Islet precursor cell (in vitro differentiated cells): ENCODE data around the gene MED25.
A peak's percentile ranks its signal among the peaks of the same experiment; 100 is the strongest.

Source experiments
- DNase-seq: peaks from one replicate; pipeline ENCODE4 v3.0.0-alpha.2; 2018

MED25 gene

DNA sequence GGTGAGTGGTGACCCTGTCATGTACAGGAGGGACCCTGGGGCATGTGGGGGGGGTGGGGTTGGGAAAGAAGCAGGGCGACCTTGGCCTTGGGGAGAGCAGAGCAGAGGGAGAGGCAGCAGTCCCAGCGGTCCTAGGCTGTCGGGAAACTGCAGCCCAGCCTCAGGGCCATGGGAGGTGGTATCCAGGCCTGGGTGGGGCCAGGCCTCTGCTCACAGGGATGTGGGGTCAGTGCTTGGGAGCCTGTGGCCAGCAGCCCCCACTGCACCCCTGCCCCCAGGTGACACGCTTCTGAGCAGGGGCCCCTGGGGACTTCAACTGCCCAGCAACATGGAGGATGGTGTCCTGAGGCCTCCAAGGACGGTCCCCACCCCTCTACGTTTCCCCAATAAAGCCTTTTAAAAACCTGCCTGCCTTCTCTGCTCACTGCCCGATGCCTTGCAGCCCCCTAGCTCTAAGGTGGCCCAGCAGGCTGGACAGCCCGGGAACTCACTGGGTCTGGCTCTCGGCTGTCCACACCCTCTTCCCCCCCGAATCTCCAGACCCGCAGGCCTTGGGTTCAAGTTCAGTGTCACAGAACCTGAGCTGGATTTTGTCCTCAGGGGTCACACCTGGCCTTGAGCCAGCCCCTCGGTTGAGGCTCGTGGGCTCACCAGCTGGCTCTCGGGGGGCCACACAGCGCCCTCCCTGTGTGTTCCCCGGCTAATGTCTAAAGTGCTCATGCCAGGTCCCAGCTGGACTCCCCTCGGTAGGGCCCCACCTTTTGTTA lies 42.4 kb downstream of the MED25 start:
- no peak for DNase-seq

DNA sequence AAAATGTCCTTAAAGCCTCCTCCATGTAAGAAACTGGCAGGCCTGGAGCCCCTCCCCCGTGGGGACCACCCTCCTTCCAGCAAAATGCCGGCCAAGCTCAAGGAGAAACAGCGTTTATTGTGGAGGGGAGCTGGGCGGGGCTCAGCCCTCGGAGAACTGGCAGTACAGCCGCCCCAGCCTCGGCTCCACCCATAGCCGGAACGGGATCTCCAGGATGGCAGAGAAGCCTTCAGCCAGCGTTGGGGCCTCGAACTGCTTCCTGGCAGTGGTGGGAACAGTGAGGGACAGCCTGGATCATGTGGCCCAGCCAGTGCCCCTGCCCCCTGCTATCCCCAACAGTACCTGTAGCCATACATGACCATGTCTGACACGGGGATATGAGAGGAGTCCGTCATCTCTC lies 43.0 kb downstream of the MED25 start:
- peak; percentile 73 for DNase-seq

DNA sequence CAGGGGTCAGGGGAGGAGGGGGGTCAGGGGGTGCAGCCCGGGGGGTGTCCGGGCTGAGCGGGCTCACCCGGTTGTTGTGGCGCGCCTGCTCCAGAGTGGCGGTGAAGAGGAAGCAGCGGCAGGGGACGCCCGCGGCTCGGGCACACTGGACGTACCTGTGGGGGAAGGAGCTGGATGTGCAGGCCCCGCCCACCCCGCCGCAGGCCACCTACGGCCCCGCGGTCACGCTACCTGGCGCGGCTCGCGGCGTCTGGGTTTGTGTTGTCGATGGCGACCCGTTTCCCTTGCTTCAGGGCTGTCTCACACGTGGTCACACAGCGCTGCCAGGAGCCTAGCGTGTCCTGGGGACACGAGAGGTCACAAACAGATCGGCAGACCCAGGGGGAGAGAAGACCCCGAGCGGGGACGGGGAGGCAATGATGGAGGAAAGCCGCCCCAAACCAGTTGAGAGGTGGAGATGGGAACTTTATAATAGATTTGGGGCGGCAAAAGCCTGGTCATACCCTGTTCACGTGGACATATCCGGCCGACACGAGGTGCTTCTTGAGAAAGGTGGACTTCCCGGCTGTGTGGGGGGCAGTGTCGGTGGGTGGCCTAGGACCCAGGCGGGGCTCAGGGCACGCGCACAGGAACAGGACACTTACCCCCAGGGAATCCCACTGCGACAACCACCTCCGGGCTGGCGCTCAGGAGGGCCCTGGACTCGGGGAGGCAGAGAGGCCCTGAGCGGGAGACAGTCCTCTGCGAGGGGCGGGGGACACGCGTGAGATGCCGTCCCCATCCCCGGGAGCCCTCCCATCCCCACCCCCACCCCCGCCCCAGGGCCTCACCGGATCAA lies 43.7 kb downstream of the MED25 start:
- no peak for DNase-seq

DNA sequence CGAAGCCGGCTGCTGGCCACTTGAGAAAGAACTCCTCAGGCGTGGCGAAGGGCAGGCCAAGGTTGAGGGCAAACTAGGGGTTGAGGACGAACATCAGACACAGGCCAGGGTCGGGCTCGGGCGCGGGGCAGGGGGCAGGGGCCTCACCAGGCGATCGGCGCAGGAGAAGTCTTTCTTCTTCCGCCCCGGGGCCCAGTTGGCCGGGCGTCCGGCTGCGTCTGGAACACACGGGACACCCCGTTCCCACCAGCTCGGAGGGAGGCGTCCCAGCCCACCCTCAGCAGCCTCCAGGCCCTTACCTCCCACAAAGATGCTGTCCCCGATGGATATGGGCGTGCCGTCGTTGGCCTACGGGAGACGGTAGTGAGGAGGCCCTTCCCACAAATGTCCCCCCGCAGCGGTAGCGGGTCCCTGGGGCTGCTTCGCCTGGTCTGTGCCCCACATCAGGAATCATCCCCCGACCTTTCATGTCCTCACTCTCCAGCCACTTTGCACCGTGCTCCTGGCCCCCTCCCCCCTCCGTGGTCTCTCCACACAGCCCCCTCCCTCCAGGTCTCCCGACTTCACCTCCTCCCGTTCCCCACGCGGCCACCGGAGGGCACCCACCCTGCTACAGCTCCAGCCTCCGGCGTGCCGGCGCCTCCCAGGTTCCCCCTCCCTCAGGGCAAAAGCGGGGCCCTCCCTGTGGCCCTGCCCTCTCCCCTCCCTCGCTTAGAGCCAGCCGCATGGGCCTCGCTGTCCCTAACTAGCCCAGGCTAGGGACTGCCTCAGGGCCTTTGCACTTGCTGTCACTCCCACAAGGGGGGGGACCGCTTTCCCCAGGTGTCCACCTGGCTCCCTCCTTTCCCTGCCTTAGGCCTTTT lies 44.5 kb downstream of the MED25 start:
- DNase-seq: peak; percentile 79

DNA sequence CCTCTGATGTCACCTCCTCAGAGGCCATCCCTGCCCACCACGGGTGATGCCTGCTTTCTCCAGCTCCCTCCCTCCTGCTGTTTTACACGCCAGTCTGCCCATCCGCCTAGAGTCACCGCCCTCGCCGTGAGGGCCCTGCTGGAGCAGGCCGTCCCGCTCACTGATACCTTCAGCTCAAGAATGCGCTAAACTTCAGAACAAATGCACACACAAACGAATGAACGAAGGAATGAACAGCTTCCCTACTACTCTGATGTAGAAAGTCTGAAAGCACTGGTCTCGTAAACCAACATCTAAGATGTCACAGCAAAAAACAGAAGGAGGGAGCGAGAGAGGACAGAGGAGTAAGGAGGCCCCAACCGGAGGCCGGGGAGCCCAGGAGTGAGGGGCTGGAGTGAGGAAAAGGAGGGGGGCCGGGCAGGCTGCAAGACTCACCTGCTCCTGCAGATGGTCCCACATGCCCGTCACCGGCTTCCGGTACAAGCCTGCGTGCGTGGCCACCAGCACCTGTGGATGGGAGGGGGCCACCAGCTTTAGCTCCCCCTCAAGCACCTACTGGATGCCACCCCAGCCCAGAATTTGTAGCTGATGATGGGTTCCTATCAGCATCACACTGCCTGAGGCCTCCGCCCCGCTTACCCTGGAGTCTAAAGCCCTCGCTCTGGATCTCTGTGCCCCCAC lies 45.3 kb downstream of the MED25 start:
- no peak for DNase-seq

DNA sequence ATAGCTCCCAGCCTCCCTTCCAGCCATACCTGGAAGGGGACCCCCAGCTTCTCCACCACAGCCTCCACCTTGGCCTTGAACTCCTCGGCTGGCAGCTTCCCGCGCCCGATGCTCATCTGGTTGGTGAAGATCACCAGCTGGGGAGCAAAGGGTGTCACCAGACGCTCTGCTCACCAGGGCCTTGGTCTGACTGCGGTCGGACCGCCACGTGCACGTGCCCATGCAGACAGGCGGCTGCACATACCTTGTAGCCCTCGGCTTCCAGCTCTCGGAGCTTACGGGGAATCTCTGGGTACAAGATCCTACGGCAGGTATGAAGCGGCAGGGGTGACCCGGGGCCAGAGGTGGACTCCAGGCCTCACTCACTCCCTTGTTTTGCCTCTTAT lies 45.8 kb downstream of the MED25 start:
- peak; percentile 38 for DNase-seq

DNA sequence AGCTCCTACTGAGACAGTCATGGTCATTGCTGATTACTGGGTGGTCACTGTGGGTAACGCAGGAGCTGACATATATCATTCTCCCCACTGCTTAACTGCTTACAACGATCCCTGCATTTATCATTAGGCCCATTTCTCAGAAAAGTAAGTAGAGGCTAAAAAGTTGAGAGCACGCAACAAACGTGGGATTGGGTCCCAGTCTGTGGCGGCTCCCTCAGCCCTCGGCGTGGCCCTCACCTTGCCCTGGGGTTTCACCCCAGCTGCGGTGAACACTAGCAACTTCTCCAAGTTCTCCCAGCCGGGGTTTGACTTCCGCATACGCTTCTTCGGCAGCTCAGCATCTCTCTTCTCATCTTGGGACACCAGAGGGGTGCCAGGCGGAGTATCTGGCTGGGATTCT lies 46.8 kb downstream of the MED25 start:
- DNase-seq: no peak

DNA sequence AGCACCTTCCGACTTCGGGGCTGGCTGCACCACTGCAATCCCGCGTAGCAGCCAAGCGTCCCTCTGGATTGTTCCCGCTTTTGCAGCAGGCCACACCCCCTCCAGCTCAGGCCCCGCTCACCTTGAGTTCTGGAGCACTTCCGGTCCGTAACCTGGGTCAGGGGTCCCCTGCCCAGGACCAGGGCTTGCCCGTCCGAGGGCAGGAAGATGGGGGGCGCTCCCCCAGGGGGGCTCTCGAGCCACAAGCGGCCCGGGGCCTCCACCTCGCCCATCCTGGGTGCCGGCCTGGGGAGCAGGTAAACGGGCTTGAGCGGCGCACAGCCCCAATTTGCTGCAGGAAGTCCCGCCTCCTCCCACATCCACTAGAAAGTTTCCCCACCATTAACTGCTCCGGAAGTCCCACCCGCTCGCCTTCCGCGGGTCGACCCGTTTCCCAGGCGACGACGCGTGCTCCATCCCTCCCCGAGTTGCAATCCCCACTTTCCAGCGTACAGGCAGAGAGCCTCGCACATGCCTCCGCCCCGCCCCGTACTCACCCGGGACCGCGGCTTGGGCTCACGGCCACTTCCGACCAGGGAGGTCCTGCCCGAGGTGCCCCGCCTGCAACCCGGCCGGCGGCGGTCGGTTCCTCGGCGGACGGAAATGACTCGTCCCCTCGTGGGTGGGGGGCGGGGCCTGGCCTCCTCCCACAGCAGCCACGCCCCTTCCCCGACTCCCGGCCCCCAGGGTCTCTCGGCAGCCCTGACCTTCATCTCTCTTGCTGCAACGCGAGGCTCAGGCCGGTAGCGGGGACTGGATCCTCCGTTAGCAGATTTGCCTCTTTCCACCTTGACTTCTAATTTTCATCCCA lies 49.1 kb downstream of the MED25 start, which contains the start of gene PNKP:
Gene PNKP, minus strand, starts transcription at position 644 of the 850 bp plus-strand sequence. Its CDS starts 372 bp downstream, at position 272.
- peak; percentile 96 for DNase-seq

DNA sequence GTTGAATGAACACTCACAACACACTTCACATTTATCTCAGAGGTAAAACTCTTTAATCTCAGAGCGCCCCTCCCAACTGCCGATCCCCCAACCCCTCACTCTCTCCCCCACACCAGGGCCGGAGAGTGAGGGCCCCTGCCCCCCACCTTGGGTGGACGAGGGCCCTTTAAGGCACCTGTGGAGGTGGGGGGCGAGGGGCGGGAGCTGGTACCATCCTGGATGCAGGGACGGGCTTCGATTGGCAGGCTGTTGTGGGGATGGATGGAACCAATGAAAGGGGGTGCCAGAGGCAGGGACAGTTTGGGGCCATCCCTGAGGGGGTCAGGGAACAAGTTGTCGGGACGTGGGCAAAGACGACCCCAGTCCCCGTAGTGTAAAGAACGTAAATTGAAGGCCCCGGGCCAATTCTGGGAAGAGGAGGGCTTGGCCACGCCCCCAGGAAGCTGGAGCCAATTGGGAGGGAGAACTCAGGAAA lies 51.0 kb downstream of the MED25 start:
- no peak for DNase-seq

DNA sequence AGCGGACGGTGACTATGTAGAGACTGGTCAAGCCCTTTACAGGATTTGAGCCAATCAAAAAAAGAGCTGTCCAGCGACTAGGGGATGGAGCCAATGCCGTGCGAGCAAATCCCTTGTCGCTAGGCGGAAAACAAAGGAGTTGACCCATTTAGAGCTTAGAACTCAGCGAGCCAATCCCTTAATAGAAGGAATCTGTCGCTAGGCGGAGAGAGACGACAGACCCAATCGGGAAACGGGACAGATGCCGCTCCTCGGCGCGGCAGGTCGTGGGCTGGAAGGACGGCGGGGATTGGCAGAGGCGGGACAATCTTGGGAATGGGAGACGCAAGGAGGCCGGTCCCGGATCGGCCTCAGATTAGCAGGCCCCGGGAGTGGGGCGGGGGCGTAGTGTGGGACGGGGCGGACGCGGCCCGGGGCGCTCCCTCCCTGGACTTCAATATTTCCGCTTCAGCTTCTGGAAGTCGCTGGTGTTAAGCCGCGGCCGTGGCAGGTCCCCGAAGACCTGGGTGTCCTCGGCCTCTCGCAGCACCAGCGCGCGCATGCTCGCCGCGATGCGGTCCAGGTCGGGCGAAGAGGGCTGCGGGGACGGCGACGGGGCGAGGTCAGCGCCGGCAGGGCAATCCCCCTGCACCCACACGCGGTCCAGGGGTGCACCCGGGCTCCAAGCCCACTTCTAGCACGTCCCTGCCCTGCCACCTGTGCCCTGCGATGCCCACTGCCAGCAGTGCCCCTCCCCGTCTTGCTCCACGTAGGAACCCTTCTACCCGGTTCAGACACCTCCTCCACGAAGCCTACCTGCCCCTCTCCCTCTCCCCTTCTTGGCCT lies 51.6 kb downstream of the MED25 start:
- peak; percentile 99 for DNase-seq

DNA sequence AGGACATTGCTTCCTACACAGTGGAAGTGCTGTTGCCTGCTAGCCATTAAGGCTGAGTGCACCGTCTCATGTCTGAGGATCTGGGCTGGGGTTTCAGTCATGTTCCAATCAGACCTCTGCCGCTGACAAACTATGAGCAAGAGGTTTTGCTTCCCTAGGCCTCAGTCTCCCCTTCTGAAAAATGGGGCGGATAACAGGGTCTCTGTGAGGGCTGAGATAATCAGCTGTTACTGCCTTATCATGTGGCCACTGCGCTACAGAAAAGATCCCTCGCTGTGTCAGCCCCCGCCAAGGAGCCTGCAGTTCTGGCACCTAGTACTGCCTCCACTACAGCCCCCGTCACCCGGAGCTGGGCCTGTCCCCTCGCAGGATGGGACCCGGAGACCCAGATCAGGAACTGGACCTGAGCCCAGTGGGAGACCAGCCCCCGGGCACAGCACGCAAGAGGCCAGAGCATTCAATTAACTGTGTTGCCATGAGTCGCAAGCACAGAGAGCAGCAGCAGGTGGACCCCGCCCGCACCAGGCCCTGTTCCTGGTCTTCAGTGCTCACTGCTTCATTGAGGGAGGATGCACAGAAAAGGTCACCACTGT lies 52.3 kb downstream of the MED25 start:
- DNase-seq: no peak

DNA sequence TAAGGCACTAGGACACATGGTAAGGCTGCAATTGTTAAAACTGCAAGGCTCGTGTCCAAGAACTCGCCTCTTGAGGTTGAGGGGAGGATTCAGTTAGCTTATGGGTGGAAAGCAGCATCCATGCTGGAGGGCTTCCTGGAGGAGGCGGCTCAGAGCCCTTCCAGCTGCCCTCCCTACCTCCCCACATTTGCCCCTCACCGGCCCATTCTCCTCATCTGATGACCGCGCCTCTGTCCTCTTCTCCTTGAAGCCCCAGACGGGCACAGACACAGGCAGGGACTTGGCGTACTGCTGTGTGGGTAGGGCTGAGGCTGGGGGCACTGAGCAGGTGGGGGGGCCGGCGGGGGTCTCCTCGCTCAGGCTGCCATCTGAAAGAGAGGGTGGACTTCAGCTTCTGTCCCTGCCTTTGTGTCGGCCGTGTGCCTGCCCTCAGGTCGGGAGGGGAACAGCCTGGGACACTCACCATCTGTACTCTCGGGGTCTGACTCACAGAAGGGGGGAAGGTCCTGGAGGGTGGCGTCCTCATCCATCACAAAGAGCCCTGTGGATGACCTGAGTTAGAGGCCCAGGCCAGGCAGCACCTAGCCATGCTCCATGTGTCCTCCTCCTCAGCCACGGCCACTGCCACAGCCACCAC lies 53.4 kb downstream of the MED25 start:
- DNase-seq: no peak

DNA sequence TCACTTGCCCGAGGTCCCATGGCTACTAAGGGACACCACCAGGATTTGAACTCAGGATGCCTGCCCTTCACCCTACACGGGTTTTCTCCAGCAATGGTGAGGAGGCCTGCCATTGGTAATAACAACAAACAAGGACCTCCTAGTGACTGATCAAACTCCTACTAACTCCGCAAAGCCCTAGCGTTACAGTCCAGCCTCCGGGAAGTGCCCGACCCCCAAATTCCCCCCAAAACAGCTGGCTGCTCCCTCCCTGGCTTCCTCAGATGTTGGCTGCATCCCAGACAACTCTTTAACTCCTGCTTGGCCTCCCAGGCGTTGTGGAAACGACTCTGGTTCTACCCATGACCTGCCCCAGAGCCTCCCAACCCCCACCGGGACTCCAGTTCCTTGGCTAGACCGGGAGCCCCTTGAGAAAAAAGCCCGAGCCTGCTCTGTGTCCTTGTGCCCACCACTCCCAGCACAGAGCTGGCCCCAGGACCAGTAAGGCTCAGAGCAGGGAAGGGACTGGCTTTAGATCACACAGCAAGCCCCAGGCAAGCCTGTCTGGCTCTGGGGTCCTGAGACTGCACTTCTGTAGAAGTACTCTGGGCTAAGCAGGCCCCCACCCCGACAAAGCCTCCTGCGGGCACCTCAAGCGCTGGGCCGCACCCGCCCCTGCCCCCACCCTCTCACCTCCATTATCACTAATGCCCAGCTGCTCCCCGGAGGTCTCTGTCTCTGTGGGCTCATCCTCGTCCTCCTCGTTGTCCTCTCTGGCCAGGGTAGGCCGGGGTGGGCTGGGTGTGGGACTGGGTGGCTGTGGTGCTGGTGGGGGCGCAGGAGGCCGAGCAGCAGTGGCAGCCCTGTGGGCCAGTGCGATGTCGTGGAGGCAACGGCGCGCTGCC lies 54.4 kb downstream of the MED25 start:
- DNase-seq: no peak

DNA sequence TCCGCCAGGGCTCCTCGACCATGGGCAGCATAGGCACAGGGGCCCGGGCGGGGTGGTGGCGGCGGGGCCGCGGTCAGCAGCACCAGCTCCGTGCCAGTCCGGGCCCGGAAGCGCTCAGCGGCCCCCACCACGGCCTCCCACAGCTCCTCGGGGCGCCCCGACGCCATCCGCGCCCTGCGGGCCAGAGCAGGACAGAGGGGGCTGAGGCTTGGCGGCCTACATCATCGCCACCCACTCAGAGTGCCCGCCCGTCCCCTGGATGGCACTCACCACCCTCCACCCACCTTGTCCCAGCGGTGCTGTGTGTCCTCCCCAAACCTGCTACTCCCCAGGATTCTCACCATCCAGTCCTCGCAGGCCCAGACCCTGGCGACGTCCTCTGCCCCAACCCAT lies 55.0 kb downstream of the MED25 start:
- DNase-seq: no peak

DNA sequence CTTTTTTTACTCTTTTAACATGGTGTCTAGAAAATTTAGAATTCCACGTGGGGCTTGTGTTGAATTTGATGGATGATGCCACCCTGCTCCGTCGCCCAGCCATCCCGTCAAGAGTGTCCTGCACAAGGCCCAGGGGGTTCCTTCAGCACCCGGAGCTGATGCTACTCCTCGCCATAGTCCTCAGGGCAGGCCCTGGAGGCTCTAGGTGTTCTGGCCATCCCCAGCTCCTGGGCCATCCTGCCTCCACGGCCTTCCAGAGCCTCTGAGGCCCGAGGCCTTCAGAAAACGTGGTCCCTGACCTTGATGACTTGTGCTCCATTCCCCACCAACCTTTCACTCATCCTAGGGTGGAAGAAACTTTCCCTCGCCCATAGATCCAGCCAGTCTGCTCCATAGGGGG lies 55.7 kb downstream of the MED25 start:
- DNase-seq: no peak

DNA sequence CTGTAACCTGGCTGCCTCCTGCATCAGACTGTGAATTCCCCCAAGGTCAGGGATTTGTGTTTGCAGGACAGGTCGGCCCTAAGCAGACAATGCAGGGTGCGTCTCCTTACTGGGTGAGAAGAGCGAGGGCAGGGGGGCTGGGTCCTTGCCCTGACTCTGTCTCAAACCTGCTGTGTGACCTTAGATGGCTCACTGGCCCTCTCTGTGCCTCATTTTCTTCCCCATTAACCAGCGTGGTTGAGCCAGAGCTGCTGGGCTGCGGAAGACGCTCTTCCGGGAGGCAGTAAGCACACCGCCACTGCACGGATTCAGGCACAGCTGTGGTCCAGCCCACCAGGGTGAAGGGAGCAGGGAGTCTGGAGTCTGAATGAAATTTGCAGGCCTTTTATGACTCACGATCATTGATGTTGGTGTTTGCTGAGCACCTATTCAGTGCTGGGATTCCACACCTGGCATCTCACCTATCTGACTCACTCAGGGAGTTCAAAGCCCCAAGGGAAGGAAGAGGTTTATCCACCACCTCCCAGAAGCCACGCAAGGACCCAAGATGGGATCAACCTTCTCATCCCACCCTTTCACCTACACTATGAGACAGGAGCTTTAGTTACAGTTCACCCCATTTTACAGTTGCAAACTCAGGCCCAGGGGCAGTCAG lies 56.5 kb downstream of the MED25 start:
- no peak for DNase-seq

DNA sequence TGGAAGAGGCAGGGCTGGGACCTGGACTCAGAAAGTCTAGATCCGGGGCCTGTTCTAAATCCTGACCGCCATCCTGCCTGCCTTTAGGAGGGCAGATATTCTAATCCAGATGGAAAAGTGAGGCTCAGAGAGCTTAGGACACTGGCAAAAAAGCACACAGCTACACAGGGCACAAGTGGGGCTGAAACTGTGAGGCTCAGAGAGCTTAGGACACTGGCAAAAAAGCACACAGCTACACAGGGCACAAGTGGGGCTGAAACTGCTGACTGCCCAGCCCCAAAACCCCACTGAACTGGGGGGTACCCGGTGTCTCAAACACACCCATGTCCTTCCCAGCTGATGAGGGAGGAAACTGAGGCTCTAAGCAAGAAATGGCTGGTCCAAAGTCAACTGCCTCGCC lies 57.1 kb downstream of the MED25 start:
- DNase-seq: no peak

DNA sequence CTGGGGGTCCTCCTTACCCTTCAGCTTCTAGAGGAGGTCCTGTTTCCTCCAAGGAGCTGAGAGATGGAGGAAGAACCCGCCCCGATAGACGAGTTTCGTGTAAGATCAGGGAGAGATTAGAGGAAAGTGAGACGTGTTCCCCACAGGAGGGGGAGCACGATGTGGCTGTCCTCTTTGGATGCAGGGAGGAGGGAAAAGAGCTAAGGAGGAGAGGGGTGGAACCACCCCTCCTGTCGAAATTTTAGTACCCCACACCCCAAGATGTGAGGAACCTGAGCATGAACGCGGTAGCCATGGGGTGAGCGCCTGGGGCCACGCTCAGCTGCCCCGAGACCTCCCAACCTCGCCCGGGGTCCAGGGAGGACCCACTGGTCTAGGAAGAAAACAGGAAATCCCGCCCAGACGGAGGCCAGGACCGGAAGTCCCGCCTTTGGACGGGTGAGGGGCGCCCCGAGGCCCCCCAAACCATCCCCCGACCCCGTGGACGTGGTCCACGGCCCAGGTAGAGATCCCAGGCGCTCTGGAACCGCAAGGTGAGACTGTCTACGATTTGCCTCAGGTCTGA lies 57.9 kb downstream of the MED25 start:
- no peak for DNase-seq
